ENCODE results near the gene ST7. TPM values are rescaled to one million over a fixed set of nuclear protein-coding genes. Genes with fewer than 3 reads are reported as not detected.

ST7 gene
- total RNA-seq, 4 donors from 2014 or later: 7.2 to 47.9 (median 19.1) TPM

GRCh38 chr7:117068511-117069145 is 115.3 kb downstream of the ST7 start:
- Histone ChIP-seq H3K27ac (no peak overlapping the region), H3K4me3 (no peak overlapping the region), H3K36me3 (no peaks in the 10 kb centered on the region), H3K9me3 (no peaks in the 10 kb centered on the region), H3K27me3 (no peaks in the 10 kb centered on the region), H3K4me1 (peaks cover 0 to 8% (median 5%) of the 10 kb centered on the region in 4 donors)
- 78 to 84% methylated on average over 3 to 5 of the region's 5 CpGs for WGBS, 2 donors (ENCODE audit: low coverage in 1 of 2)
- intact Hi-C loops (cut with DNase I; ENCODE audit: low total_unique reads) (no loop called here), in situ Hi-C loops (cut with MboI; ENCODE audit: low pct_ligation_motif_present in 1 of 4, low pct_unique_long_range_greater_than_20kb in 1 of 4, low sequenced_read_pairs in 3 of 4) (no loop called here)
- no peak for DNase-seq
- no peak for TF ChIP-seq POLR2A (IDR thresholded peaks at IDR 0.05)

GRCh38 chr7:117069379-117069778 is 116.1 kb downstream of the ST7 start:
- no peak overlapping the region for H3K27ac ChIP-seq
- peaks cover 0 to 8% (median 5%) of the 10 kb centered on the region in 4 donors for H3K4me1 ChIP-seq
- H3K27me3 ChIP-seq: no peaks in the 10 kb centered on the region
- in situ Hi-C loops (cut with MboI; ENCODE audit: low pct_ligation_motif_present in 1 of 4, low pct_unique_long_range_greater_than_20kb in 1 of 4, low sequenced_read_pairs in 3 of 4): no loop called here
- intact Hi-C loops (cut with DNase I; ENCODE audit: low total_unique reads): no loop called here
- TF ChIP-seq EP300 (IDR thresholded peaks at IDR 0.05; ENCODE audit: low read depth): no peak
- WGBS, 2 donors (ENCODE audit: low coverage in 1 of 2): 56 to 60% methylated on average over 1 of the region's 1 CpG
- no peaks in the 10 kb centered on the region for H3K36me3 ChIP-seq
- H3K9me3 ChIP-seq: no peaks in the 10 kb centered on the region
- DNase-seq: no peak
- H3K4me3 ChIP-seq: no peak overlapping the region

- Histone ChIP-seq H3K36me3 (no peaks in the 10 kb centered on the region), H3K27ac (no peak overlapping the region), H3K9me3 (no peaks in the 10 kb centered on the region), H3K27me3 (no peaks in the 10 kb centered on the region), H3K4me3 (no peak overlapping the region), H3K4me1 (peaks cover 0 to 8% (median 5%) of the 10 kb centered on the region in 4 donors)
- no peak for TF ChIP-seq POLR2A (IDR thresholded peaks at IDR 0.05)
- TF ChIP-seq POLR2AphosphoS5 (IDR thresholded peaks at IDR 0.05): no peak
- TF ChIP-seq CTCF (IDR thresholded peaks at IDR 0.05): no peak
- TF ChIP-seq EP300 (IDR thresholded peaks at IDR 0.05; ENCODE audit: low read depth): no peak
- intact Hi-C loops (cut with DNase I; ENCODE audit: low total_unique reads) (no loop called here), in situ Hi-C loops (cut with MboI; ENCODE audit: low pct_ligation_motif_present in 1 of 4, low pct_unique_long_range_greater_than_20kb in 1 of 4, low sequenced_read_pairs in 3 of 4) (no loop called here)
- DNase-seq: no peak
- WGBS, 2 donors (ENCODE audit: low coverage in 1 of 2): 82 to 88% methylated on average over 3 of the region's 3 CpGs
Observed at GRCh38 chr7:117071551-117071950, 118.2 kb downstream of the ST7 start.

- intact Hi-C loops (cut with DNase I; ENCODE audit: low total_unique reads): no loop called here
- Histone ChIP-seq H3K4me3 (no peak overlapping the region), H3K27ac (no peak overlapping the region), H3K36me3 (no peaks in the 10 kb centered on the region), H3K27me3 (no peaks in the 10 kb centered on the region), H3K4me1 (peaks cover 0 to 8% (median 5%) of the 10 kb centered on the region in 4 donors), H3K9me3 (no peaks in the 10 kb centered on the region)
- peak; percentile 25 for DNase-seq
- TF ChIP-seq EP300 (IDR thresholded peaks at IDR 0.05; ENCODE audit: low read depth): no peak
- in situ Hi-C loops (cut with MboI; ENCODE audit: low pct_ligation_motif_present in 1 of 4, low pct_unique_long_range_greater_than_20kb in 1 of 4, low sequenced_read_pairs in 3 of 4): no loop called here
- 46 to 66% methylated on average over 5 to 7 of the region's 7 CpGs for WGBS, 2 donors (ENCODE audit: low coverage in 1 of 2)
Observed at GRCh38 chr7:117072620-117073118, 119.4 kb downstream of the ST7 start.

- Histone ChIP-seq H3K4me3 (no peak overlapping the region), H3K36me3 (no peaks in the 10 kb centered on the region), H3K27ac (no peak overlapping the region), H3K4me1 (peaks cover 0 to 7% (median 4%) of the 10 kb centered on the region in 4 donors), H3K27me3 (no peaks in the 10 kb centered on the region), H3K9me3 (no peaks in the 10 kb centered on the region)
- in situ Hi-C loops (cut with MboI; ENCODE audit: low pct_ligation_motif_present in 1 of 4, low pct_unique_long_range_greater_than_20kb in 1 of 4, low sequenced_read_pairs in 3 of 4) (no loop called here), intact Hi-C loops (cut with DNase I; ENCODE audit: low total_unique reads) (no loop called here)
- 85 to 89% methylated on average over 4 of the region's 4 CpGs for WGBS, 2 donors (ENCODE audit: low coverage in 1 of 2)
- TF ChIP-seq CTCF (IDR thresholded peaks at IDR 0.05): no peak
- no peak for TF ChIP-seq POLR2AphosphoS5 (IDR thresholded peaks at IDR 0.05)
- no peak for DNase-seq
Observed at GRCh38 chr7:117074378-117074777, 121.1 kb downstream of the ST7 start.

Data from transverse colon (tissue), 4 donors.